GM04504 (cell line): ENCODE data around the gene HSD17B1.
A peak's percentile ranks its signal among the peaks of the same experiment; 100 is the strongest.
"Not testable (repeated sequence)": the region's sequence is repeated elsewhere in the genome, so short reads cannot be mapped to it uniquely, and the experiment has no call there.

Source experiments
- DNase-seq: peaks from one replicate; pipeline ENCODE4 v3.0.0-alpha.2; 2012; ENCODE audit warnings: low read depth

HSD17B1 gene

GRCh38 chr17:42548070-42548837 lies 4.5 kb upstream of the HSD17B1 start:
- DNase-seq = no peak

GRCh38 chr17:42548993-42549755 lies 3.5 kb upstream of the HSD17B1 start:
- DNase-seq = no peak

- no peak for DNase-seq
Observed at GRCh38 chr17:42553161-42553818, 567 bp downstream of the HSD17B1 start.

GRCh38 chr17:42553866-42554249 lies 1.1 kb downstream of the HSD17B1 start:
- DNase-seq = no peak

- DNase-seq = no peak
Observed at GRCh38 chr17:42554250-42555121, 1.8 kb downstream of the HSD17B1 start.

- no peak for DNase-seq
Observed at GRCh38 chr17:42555122-42555622, 2.4 kb downstream of the HSD17B1 start.

- not testable (repeated sequence) for DNase-seq
Observed at GRCh38 chr17:42555961-42556617, 3.4 kb downstream of the HSD17B1 start.

- DNase-seq = no peak
Observed at GRCh38 chr17:42559075-42559474, 6.4 kb downstream of the HSD17B1 start.

GRCh38 chr17:42560246-42560645 lies 7.5 kb downstream of the HSD17B1 start:
- no peak for DNase-seq

GRCh38 chr17:42561897-42562387 lies 9.2 kb downstream of the HSD17B1 start, which contains the start of gene COASY:
TSS of gene COASY (plus strand) at chr17:42562148. CDS start at chr17:42562623, 475 bp downstream.
- peak; percentile 95 for DNase-seq

- no peak for DNase-seq
Observed at GRCh38 chr17:42562388-42563142, 9.8 kb downstream of the HSD17B1 start.

- no peak for DNase-seq
Observed at GRCh38 chr17:42563143-42563509, 10.4 kb downstream of the HSD17B1 start.

GRCh38 chr17:42563543-42563942 lies 10.8 kb downstream of the HSD17B1 start:
- DNase-seq = no peak

- DNase-seq = no peak
Observed at GRCh38 chr17:42563950-42564349, 11.2 kb downstream of the HSD17B1 start.

- DNase-seq = no peak
Observed at GRCh38 chr17:42564815-42565522, 12.2 kb downstream of the HSD17B1 start.

GRCh38 chr17:42565523-42566214 lies 12.9 kb downstream of the HSD17B1 start:
- DNase-seq = no peak

- DNase-seq = no peak
Observed at GRCh38 chr17:42566215-42566882, 13.6 kb downstream of the HSD17B1 start.

- peak; percentile 78 for DNase-seq
Observed at GRCh38 chr17:42566883-42567573, 14.3 kb downstream of the HSD17B1 start, which contains the start of gene MLX. TSS of gene MLX (plus strand) at chr17:42567100. CDS start at chr17:42567125, 25 bp downstream.
